Colonic mucosa (tissue), 4 donors: Measurements from ENCODE around the gene GMNC. TPM values are rescaled to one million over a fixed set of nuclear protein-coding genes. Genes with fewer than 3 reads are reported as not detected.
"Not testable (repeated sequence)": the region's sequence is repeated elsewhere in the genome, so short reads cannot be mapped to it uniquely, and the experiment has no call there.

Experiments used
- DNase-seq: peaks from one replicate; pipeline ENCODE4 v3.0.0-alpha.2; 2020
- H3K27ac ChIP-seq: fragments of 200-600 bp; one replicate; pipeline ENCODE4 v1.8.0; 2021
- H3K27me3 ChIP-seq: fragments of 200-600 bp; one replicate; pipeline ENCODE4 v1.8.0; 2021
- H3K36me3 ChIP-seq: fragments of 200-600 bp; one replicate; pipeline ENCODE4 v1.8.0; 2021
- H3K4me1 ChIP-seq: fragments of 200-600 bp; one replicate; pipeline ENCODE4 v1.8.0; 2021; ENCODE audit warnings: mild to moderate bottlenecking
- H3K4me3 ChIP-seq: fragments of 200-600 bp; one replicate; pipeline ENCODE4 v1.8.0; 2021
- H3K9ac ChIP-seq, 2 donors: one replicate each; pipeline ENCODE4 v1.7.0; 2013; ENCODE audit warnings: control low read depth in 2 of 2, low read depth in 2 of 2, low read length in 2 of 2
- H3K9me3 ChIP-seq: fragments of 200-600 bp; one replicate; pipeline ENCODE4 v1.8.0; 2021
- CTCF ChIP-seq: fragments of 200-600 bp; IDR thresholded peaks from one replicate; pipeline ENCODE4 v1.8.0; 2022; ENCODE audit warnings: antibody characterized with exemption, mild to moderate bottlenecking
- intact Hi-C: fragments of 100-400 bp; cut with DNase I; formaldehyde crosslinking; loops from one replicate; pipeline ENCODE4 v1.14.1; 2022
- total RNA-seq, 2 donors: library from RNA; stranded (reverse); fragmentation: NEBNext Ultra II Directional in 1 of 2; extraction: Animal tissue kit (Norgen Biotek cat#: 25700) in 1 of 2; gene quantifications; one replicate each; pipeline ENCODE4 v1.2.1, GENCODE V29; 2021
- donor health status: healthy.
- donor health status: DM: no; HTN: no; CAD: no.
- donor health status: DM: no; HTN: no; CAD: no.

Gene GMNC
- total RNA-seq, 2 donors from 2014 or later, result not detected

GRCh38 chr3:190892395-190892902, 30.0 kb upstream of the GMNC start:
- Histone ChIP-seq H3K4me1 (no peaks in the 10 kb centered on the region), H3K9ac (no peak overlapping the region), H3K27me3 (no peaks in the 10 kb centered on the region), H3K9me3 (no peaks in the 10 kb centered on the region), H3K36me3 (no peaks in the 10 kb centered on the region), H3K27ac (no peak overlapping the region), H3K4me3 (no peak overlapping the region)
- TF ChIP-seq CTCF, result no peak
- DNase-seq, result no peak
- intact Hi-C loops, result no loop called here

- intact Hi-C loops, result no loop called here
- H3K4me1 ChIP-seq, result no peaks in the 10 kb centered on the region
- no peak for TF ChIP-seq CTCF
- no peaks in the 10 kb centered on the region for H3K9me3 ChIP-seq
- no peak overlapping the region for H3K27ac ChIP-seq
- no peaks in the 10 kb centered on the region for H3K27me3 ChIP-seq
- H3K36me3 ChIP-seq, result no peaks in the 10 kb centered on the region
- no peak overlapping the region for H3K9ac ChIP-seq
- no peak for DNase-seq
- H3K4me3 ChIP-seq, result no peak overlapping the region
Measured at GRCh38 chr3:190886945-190887344, 24.5 kb upstream of the GMNC start.

- H3K9ac ChIP-seq, result no peak overlapping the region
- H3K4me1 ChIP-seq, result no peaks in the 10 kb centered on the region
- no peaks in the 10 kb centered on the region for H3K27me3 ChIP-seq
- no peak overlapping the region for H3K27ac ChIP-seq
- H3K9me3 ChIP-seq, result no peaks in the 10 kb centered on the region
- no peaks in the 10 kb centered on the region for H3K36me3 ChIP-seq
- intact Hi-C loops, result loop anchor here (5.0 kb wide), 1 partner anchor 168 kb away; no protein-coding TSS in a partner anchor
- peak; percentile 47 for DNase-seq
- no peak overlapping the region for H3K4me3 ChIP-seq
- TF ChIP-seq CTCF, result peak; percentile 86
Measured at GRCh38 chr3:190883973-190884832, 21.7 kb upstream of the GMNC start.

GRCh38 chr3:190883141-190883540, 20.6 kb upstream of the GMNC start:
- H3K4me1 ChIP-seq, result no peaks in the 10 kb centered on the region
- intact Hi-C loops, result loop anchor here (5.0 kb wide), 1 partner anchor 169 kb away; no protein-coding TSS in a partner anchor
- H3K9me3 ChIP-seq, result no peaks in the 10 kb centered on the region
- H3K36me3 ChIP-seq, result no peaks in the 10 kb centered on the region
- no peak overlapping the region for H3K27ac ChIP-seq
- TF ChIP-seq CTCF, result no peak
- DNase-seq, result no peak
- no peak overlapping the region for H3K9ac ChIP-seq
- H3K4me3 ChIP-seq, result no peak overlapping the region
- H3K27me3 ChIP-seq, result no peaks in the 10 kb centered on the region

- Histone ChIP-seq H3K27me3 (no peaks in the 10 kb centered on the region), H3K36me3 (no peaks in the 10 kb centered on the region), H3K27ac (no peak overlapping the region), H3K4me1 (no peaks in the 10 kb centered on the region), H3K4me3 (no peak overlapping the region), H3K9me3 (no peaks in the 10 kb centered on the region), H3K9ac (no peak overlapping the region)
- no peak for TF ChIP-seq CTCF
- intact Hi-C loops, result no loop called here
- DNase-seq, result no peak
Measured at GRCh38 chr3:190877925-190878324, 15.4 kb upstream of the GMNC start.

GRCh38 chr3:190876433-190876832, 13.9 kb upstream of the GMNC start:
- not testable (repeated sequence) for H3K27ac ChIP-seq

GRCh38 chr3:190875061-190875460, 12.6 kb upstream of the GMNC start:
- H3K4me3 ChIP-seq, H3K9ac ChIP-seq, H3K4me1 ChIP-seq, H3K36me3 ChIP-seq, H3K27ac ChIP-seq, H3K27me3 ChIP-seq, DNase-seq, H3K9me3 ChIP-seq, intact Hi-C loops: not testable (repeated sequence)

More at GRCh38 chr3:190876433-190876832, 13.9 kb upstream of the GMNC start:
- H3K9me3 ChIP-seq, H3K4me1 ChIP-seq, H3K9ac ChIP-seq, H3K4me3 ChIP-seq, H3K27me3 ChIP-seq, DNase-seq, intact Hi-C loops, H3K36me3 ChIP-seq: not testable (repeated sequence)
